GOT3 (cell line): Measurements from ENCODE around the gene OLA1.

Source experiments
- DNase-seq: peaks from one replicate; lab custom pipeline; 2025; ENCODE audit warnings: mixed read lengths; lab: John Stamatoyannopoulos, UW

OLA1 gene

DNA sequence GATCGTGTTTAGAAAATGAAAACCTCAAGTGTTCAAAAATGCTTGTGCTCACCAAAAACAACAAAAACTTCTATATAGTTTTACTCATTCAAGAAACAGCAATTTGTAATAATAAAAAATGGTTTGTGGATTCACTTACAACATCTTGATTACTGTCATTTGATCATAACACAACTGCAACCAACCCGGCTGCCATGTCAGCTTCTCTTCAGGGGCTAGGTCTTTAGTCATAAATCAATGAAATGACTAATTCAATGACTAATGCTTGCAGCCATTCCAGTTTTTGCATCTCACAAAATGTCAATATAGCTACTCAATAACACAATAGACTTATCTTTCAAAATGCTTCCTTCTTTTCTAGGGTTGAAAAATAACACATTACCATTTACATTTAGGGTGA, 128.0 kb downstream of the OLA1 start:
- no peak for DNase-seq

DNA sequence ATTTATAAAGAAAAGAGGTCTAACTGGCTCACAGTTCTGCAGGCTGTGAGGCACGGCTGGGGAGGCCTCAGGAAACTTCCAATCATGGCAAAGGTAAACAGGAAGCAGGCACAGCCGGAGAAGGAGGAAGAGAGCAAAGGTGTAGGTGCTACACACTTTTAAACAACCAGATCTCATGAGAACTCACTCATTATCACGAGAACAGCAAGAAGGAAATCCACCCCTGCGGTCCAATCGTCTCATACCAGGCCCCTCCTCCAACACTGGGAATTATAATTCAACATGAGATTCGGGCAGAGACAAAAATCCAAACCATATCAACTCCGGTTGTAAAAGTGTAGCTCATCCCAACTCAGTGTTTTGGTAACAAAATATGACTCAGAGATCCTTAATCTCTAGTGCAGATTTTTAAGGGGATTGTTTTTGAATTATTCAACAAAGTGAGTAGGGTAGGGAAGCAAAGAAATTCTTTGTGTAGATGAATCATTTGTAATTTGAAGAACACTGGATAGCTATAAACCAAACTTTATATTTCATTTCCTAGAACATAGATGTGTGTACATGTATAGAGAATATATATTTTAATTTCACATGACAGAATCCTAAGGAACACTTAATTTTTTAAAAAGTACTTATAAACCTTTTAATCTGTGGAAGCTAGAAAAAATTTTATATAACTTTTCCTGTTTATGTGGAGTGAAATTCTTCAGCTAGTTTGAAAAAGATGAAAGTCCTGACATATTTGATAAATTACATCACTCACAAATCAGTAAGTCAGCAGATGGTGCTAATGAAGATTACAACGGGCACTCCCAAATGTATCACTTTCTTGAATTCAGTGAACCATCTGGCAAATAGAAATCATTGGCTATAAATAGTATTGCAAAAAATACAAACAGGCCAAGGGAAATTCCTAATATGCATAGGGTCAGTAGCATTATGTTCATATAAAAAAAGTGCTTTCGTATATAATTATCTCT, 130.1 kb downstream of the OLA1 start:
- no peak for DNase-seq

DNA sequence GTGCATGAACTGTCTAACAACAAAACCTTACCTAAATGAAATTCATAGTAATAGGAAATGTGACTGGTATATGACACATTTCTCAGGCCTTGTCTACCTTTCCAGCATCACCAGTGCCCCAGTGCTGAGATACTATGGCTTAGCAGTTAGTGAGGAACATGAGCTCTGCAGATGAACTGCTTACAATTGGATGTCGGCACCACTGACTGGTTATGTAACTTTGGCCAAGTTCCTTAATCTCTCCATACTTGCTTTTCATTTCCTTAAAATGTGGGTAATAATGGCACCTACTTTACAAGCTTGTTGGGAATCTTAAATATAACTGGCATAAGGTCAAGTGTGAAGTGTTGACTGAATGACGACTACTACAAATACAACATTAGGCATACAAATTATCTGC, 136.3 kb downstream of the OLA1 start:
- no peak for DNase-seq

DNA sequence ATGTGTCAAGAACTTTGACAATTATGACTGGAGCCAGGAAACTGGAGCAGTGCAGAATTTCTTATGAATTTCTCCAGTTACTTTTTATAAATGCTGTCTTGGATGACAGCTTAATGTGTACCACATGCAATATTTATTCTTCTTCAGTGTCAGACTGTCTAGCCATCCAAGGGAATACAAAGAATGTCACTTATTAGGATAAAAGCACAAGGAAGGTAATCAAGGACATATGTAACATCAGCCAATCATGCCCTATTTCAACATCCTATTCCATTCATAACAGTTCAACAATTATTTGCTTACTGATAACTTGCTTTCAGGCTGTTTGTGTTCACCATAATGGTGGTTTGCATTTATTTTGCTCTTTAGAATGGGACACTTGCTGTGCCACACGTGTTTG, 139.8 kb downstream of the OLA1 start:
- no peak for DNase-seq

DNA sequence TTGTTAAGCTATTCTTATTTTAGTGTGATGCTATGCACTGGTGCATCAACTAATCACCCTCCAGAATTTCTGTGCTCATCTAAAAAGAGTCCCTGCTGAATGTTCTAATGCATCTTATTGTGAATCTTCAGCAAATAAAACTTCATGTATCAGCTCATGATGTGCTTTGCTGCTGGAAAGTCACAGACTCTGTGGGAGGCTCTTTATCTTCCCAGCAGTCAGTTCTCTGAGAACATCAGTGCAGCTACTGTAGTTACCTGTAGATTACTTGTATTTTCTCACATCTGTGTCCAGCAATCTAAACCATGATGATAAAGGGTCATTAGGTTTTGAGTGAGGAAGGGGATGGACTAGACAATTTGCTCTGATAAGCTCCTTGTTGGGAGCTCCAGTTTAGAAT, 141.6 kb downstream of the OLA1 start:
- no peak for DNase-seq

DNA sequence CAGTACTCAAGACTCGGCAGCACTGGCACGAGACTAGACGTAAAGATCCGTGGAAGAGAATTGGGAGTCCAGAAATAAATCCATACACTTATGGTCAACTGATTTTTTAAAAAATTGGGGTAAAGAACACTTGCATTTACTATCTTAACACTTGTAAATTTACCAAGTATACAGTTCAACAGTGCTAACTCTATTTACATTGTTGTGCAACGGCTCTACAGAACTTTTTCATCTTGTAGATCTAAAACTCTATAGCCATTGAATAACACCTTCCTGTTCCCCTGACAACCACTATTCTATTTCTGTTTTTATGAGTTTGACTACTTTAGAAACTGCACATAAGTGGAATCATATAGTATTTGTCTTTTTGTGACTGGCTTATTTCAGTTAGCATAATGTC, 153.8 kb downstream of the OLA1 start:
- DNase-seq: no peak

DNA sequence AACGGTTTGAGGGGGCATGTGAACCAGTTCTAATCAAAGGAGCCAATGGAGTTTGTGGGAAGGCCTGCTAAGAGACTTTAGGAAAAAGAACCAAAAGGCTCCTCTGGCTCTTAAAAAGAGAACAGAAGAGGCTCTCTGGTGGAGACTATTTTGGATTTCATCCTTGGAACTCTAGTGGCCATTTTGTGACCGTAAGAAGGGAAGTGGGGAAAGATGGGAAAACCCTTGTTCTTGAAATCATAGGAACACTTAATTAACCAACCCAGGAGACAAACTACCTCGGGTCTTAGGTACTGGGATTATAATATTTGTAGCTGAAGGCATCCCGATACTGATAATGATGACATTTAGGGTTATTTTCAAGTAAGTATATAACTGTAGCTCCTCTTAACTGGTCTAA, 157.9 kb downstream of the OLA1 start:
- DNase-seq: no peak

DNA sequence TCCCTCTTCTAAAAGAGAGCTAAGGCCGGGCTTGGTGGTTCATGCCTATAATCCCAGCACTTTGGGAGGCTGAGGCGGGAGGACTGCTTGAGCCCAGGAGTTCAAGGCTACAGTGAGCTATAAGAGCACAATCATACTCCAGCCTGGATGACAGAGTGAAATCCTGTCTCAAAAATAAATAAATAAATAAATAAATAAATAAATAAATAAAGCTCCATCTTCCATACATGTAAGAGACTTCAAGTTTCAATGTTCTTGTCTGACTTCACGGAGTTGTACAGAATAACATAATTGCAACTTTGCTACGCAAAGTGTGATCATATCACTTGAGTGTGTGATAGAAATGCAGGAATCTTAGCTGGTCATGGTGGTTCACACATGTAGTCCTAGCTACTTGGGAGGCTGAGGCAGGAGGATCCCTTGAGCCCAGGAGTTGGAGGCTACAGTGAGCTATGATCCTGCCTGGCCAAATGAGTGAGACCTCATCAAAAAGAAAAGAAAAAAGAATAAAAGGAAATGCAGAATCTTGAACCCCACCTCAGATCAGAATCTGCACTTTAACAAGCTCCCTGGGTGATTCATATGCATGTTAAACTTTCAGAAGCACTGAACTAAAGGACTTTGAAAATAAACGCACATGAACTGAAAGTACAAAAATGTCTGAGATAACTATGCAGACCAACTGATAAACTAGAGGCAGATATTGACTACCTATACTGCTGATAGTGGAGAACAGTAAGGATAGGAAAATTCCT, 159.4 kb downstream of the OLA1 start:
- no peak for DNase-seq

DNA sequence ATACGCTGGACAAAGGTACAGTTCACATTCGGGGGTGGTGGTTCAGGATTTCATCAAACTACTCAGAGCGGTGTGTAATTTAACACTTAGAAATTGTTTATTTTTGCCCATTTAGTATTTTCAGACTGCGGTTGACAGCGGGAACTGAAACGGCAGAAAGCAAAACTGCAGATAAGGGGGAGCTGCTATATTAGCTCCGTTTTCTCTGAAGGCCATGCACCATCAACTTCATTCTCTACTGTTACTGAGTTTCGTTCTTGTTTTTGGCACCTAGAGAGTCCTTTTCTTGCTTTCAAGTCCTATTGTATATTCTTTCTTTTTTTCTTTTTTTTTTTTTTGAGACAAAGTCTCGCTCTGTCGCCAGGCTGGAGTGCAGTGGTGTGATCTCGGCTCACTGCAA, 161.6 kb downstream of the OLA1 start:
- DNase-seq: no peak

DNA sequence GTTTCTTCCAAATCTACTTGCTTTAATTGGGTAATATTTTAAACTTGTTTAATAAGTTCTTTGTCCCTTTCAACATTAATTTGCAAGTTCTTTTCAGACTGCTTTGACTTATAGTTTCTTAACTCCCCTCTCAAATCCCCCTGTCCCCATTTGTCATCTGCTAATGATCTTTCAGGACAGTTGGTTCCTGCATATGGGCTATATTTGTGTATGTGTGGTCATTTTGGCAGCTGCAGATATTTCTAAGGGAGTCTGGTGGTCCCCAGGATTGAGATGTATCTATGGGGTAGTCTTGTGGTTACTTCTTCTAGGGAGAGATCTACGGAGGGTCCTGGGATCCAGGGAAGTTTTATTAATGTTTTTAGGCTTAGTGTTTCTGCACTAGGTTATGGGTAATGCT, 162.6 kb downstream of the OLA1 start:
- no peak for DNase-seq

DNA sequence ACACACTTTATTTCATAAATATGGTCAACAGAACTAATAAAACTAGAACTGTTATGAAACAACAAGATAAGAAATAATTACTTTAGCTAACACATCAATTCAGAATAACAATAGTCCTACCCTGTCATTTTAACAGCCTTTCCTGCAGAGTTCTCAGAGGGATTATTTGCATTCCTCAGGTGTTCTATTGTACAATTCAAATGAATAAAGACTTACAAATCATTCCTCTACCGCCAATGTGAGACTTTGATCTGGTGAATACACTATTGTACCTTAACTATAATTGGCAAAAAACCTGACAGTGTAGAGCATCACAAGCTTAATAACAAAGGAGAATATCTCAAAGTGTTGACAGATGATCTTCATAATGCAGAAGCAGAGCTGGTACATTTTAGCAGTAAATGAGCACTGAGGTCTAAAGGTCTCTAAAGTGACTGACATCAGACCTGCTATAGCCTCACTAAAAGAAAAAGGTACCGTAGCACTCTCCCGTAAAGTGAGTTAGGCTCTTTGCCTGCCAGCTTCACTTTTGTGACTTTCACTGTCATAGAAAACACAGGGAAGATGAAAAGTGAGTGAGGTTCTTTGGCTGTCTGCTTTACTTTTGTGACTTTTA, 164.4 kb downstream of the OLA1 start:
- no peak for DNase-seq

DNA sequence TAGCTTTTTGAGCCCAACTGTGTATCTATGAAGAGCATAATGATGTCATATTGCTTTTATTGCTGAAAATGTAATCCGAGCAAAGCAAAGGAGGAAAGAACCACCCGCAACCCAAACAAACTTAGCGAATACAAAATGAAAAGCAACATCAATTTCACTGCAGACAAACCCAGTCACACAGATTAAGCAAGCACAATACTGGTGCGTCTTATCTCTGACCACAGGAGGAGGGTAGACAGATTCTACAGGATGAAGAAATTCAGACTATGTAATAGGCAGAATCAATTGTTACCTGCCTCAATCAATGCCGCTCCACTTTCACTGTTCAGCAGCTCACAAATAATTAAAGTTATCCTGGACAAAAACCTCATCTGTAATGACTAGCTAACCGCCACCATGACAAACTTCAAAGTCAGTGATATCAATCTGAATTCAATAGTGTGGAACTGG, 167.6 kb downstream of the OLA1 start:
- DNase-seq: no peak

DNA sequence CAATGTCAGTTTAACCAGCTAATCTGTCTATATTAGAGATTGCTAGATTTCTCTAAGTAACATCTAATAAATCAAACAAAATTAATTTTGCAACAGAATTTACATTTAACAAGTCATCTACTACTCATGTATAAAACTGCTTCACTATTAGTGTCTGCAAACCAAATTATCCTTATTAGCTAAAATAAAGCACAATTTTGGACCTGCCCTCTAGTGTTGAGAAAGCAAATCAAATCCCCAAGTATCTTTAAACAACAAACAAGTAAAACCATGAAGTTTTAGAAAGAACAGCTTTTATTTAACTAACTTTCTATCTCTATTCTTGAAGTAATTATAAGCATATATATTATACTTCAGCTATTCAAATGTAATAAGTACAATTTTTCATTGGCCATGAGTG, 170.1 kb downstream of the OLA1 start:
- DNase-seq: no peak

DNA sequence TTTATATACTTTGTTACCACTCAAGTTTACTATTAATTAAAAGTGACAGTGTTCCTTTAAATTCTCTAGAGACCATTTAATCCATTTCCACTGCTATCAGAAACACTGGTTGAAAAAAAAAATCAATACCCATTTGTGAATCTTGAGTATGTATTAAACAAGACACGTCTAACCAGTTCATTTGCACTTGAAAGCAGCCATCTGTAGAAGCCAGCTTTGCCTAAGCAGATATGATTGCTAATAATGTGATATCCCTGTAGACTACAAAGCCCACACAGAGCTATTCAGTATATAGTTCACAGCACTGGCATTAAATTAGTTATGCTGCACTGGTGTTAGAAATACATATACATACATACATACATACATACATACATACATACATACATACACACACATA, 171.4 kb downstream of the OLA1 start:
- DNase-seq: no peak

DNA sequence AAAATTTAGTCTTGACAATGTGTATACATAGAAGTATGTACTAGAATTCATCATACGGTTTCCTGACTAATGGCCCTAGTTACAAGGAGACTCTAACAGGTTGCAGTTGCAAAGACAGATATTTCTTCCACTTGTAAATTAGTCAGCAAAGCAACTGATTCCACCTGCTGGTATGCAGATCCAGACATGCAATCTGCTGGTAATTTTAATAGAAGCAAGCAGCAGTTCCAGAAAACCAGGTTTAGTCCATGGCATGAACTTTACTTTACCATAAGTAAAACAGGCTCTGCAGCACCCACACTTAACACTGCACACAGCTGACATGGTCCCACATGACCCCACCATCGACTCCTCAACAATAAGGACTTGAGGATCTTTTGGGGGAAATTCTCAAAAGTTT, 172.3 kb downstream of the OLA1 start:
- DNase-seq: no peak

DNA sequence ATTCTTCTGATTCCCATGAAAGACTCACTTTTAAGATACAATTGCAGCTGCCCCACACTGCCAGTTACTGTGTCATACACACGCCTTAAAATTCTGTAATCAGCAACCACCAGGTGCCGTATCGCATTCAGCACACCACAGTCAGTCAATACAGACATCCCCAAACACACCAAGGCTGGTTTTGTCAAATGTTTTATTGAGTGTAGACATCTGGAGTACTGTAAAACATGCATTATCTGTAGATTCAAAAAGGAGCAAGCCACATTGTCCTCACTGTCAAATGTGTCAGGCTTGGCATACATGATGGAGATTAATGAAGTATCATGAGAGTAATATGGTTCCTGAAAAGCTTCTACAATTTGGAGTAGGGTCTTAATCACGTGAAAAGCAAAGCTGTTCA, 173.5 kb downstream of the OLA1 start:
- DNase-seq: no peak

DNA sequence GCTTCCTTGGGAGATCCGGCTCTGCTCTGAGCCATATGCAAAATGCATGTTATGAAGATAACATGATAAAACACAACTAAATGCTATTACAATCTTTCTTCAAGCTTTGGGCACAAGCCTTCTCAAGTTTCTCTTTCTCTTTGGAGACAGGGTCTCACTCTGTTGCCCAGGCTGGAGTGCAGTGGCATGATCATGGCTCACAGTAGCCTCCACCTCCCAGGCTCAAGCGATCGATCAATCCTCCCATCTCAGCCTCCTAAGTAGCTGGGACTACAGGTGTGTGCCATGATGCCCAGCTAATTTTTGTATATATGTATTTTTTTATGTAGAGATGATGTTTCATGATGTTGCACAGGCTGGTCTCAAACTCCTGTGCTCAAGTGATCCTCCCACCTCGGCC, 175.5 kb downstream of the OLA1 start:
- DNase-seq: no peak

DNA sequence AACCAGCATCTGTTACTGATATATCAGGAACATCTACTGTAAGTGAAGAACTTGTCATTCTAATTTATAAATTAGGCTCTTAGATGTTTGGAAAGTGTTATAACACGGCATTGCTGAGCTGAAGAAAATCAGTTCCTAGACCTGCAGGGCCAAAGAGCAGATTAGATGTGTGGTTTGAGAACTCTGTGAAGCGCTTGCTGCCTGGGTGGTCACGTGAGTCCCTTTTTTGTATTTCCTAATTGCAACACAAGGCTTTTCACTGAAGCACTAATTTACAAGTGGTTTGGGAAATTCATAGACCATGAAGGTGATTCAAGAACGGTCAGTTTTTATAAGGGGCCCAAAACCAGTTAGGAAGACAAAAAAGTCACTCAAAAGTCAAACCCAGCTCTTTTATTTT, 176.3 kb downstream of the OLA1 start:
- DNase-seq: no peak

DNA sequence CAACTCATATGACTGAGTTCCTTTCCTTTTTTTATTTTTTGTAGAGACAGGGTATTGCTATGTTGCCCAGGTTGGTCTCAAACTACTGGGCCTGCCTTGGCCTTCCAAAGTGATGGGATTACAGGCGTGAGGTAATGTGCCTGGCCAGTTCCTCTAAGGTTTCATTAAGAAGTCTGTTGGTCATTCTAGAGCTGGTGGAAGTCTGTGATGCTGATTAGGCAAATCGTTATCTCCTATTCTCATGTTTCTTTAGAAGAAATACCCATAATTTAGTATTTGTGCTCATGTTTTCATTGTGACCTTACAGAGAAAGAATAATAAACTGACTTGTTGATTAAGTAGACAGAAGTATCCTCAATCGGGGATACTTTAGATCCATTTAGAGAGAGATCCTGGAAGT, 177.0 kb downstream of the OLA1 start:
- DNase-seq: no peak

DNA sequence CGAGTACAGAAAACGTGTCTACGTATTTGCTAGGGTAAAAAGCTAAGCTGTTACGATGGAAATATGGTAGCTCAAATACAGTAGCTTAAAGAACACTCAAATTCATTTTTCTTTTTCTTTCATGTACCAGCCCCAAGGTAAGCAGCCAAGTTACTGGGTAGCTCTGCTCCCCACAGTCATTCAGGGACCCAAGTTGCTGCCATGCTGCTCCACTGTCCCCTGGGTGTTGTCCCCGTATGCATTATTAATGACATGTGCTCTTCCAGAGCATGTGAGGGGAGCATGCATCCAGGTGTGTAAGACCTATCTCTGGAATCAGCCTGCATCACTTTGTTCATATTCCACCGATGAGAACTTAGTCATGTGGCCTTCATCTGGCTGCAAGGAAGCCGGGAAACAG, 178.1 kb downstream of the OLA1 start:
- no peak for DNase-seq

DNA sequence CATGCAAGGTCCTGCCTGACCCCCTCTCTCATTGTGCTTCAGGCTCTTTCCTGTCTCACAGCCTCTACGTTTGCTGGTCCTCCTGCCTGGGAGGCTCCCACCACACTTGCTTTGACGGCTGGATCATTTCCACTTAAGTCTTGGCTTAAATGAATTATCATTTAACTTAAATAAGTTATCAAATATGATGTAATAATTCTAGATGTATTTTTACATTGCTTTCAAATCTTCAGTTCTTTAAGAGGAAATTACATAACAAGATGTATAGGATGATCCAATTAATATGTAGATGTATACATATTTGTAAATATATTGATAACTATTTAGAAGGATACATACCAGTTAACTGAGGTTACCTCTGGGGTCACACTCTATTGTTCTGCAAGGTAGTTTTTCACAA, 180.5 kb downstream of the OLA1 start:
- no peak for DNase-seq

DNA sequence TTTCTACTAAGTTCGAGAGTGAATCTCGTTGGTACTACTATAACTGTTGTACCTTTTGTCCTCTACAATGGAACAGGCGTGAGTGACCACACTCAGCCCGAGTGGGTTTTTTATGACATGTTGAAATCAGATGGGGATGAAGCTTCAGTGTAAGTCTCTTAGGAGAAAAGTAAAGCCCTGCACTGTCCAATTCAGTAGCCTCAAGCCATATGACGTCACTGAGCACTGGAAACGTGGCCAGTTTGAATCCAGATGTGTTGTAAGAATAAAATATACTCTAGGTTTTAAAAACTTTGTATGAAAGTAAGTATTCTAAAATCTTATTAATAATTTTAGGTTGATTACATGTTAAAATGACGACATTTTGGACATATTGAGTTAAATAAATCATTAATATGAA, 181.5 kb downstream of the OLA1 start:
- DNase-seq: no peak
